MM.1S (cell line): Measurements from ENCODE around the gene EML6.

Experiments
- CTCF ChIP-seq: fragments of 300-600 bp; sonication (generic); IDR thresholded peaks from 2 replicates; pipeline ENCODE4 v1.5.1; 2016; ENCODE audit warnings: antibody characterized with exemption, low read length, mixed read lengths
- EZH2 ChIP-seq: fragments of 300-600 bp; sonication (generic); optimal IDR thresholded peaks from 2 replicates; pipeline ENCODE3; 2017; ENCODE audit warnings: low read depth, mild to moderate bottlenecking, antibody characterized with exemption, low read length, mixed read lengths

- TF ChIP-seq CTCF (no peak), EZH2 (no peak)
Measured at GRCh38 chr2:54862229-54862628, 138.8 kb downstream of the EML6 start.
